GM13976 (cell line): ENCODE results near the gene ARL4A.
"Not testable (repeated sequence)": the region's sequence is repeated elsewhere in the genome, so short reads cannot be mapped to it uniquely, and the experiment has no call there.

Source experiments
- DNase-seq: peaks from one replicate; pipeline ENCODE4 v3.0.0; 2012; ENCODE audit warnings: low spot score
- in situ Hi-C: fragments of 300-500 bp; cut with MboI; formaldehyde crosslinking; loops from one replicate; pipeline ENCODE4 v1.12.0; 2022; ENCODE audit warnings: low sequenced_read_pairs, mixed read lengths, inconsistent platforms; ENCODE audit not compliant: unreplicated experiment
- TF ChIP-seq, protein P1 (sequence below): IDR thresholded peaks from 2 replicates; pipeline ENCODE4 v1.5.1; 2012; ENCODE audit warnings: borderline replicate concordance, mild to moderate bottlenecking; ENCODE audit not compliant: insufficient read depth; ENCODE audit errors: extremely low read depth, missing control alignments, control extremely low read depth

ARL4A gene

GRCh38 chr7:12642508-12642907, 44.9 kb upstream of the ARL4A start:
- DNase-seq, result no peak
- TF ChIP-seq, protein P1, sequence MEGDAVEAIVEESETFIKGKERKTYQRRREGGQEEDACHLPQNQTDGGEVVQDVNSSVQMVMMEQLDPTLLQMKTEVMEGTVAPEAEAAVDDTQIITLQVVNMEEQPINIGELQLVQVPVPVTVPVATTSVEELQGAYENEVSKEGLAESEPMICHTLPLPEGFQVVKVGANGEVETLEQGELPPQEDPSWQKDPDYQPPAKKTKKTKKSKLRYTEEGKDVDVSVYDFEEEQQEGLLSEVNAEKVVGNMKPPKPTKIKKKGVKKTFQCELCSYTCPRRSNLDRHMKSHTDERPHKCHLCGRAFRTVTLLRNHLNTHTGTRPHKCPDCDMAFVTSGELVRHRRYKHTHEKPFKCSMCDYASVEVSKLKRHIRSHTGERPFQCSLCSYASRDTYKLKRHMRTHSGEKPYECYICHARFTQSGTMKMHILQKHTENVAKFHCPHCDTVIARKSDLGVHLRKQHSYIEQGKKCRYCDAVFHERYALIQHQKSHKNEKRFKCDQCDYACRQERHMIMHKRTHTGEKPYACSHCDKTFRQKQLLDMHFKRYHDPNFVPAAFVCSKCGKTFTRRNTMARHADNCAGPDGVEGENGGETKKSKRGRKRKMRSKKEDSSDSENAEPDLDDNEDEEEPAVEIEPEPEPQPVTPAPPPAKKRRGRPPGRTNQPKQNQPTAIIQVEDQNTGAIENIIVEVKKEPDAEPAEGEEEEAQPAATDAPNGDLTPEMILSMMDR, result no peak
- in situ Hi-C loops, result loop anchor here (25.0 kb wide), 1 partner anchor 620 kb away; no protein-coding TSS in a partner anchor

DNA sequence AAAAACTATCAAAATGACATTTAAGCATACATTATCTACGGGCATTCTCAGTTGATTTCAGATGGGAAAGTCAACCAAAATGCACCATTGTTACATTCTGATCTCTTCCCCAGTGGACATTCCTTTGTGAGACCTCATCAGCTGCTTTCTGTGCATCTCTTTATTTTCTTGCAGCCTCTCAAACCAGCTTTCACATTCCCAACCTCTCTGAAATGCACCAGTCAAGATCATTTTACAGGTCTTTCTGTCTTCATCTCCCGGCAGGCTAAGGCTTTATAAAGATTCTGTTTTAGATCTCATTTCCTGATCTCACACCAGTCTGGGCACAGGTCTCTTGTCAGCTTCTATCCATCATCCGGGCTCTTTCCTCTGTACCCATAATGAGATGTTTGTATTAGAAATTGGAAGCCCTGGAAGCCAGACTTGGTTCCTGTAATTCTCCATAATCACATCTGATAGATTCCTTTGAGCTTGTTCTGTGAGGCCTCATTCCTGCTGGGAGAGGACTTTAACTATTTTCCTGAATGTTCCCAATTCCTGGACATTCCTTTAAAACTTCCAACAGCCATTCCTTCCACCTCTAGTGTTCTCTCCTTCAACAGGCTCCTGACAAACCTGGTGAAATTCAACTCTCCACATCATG, 44.3 kb upstream of the ARL4A start:
- TF ChIP-seq, protein P1, result no peak
- in situ Hi-C loops, result loop anchor here (25.0 kb wide), 1 partner anchor 619 kb away; no protein-coding TSS in a partner anchor
- DNase-seq, result no peak

- in situ Hi-C loops, result loop anchor here (25.0 kb wide), 1 partner anchor 619 kb away; no protein-coding TSS in a partner anchor
- TF ChIP-seq, protein P1, result no peak
- no peak for DNase-seq
Measured at GRCh38 chr7:12643644-12644043, 43.8 kb upstream of the ARL4A start.

DNA sequence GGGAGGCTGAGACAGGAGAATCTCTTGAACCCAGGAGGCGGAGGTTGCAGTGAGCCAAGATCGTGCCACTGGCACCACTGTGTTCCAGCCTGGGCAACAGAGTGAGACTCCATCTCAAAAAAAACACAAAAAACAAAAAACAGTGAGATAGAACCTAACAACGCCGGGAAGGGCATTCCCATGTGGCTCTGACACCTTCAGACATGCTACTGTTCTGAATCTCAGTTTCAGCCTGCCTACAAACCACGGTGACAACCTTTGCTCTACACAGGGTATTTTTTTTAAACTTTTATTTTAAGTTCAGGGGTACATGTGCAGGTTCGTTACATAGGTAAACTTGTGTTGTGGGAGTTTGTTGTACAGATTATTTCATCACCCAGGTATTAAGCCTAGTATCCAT, 42.2 kb upstream of the ARL4A start:
- DNase-seq, result not testable (repeated sequence)
- in situ Hi-C loops, result loop anchor here (25.0 kb wide), 1 partner anchor 617 kb away; no protein-coding TSS in a partner anchor

- no peak for DNase-seq
- in situ Hi-C loops, result loop anchor here (25.0 kb wide), 1 partner anchor 616 kb away; no protein-coding TSS in a partner anchor
- TF ChIP-seq, protein P1, result no peak
Measured at GRCh38 chr7:12646139-12646538, 41.3 kb upstream of the ARL4A start.

GRCh38 chr7:12647364-12648219, 39.8 kb upstream of the ARL4A start:
- no peak for DNase-seq
- TF ChIP-seq, protein P1, result no peak
- in situ Hi-C loops, result loop anchor here (25.0 kb wide), 1 partner anchor 615 kb away; no protein-coding TSS in a partner anchor

DNA sequence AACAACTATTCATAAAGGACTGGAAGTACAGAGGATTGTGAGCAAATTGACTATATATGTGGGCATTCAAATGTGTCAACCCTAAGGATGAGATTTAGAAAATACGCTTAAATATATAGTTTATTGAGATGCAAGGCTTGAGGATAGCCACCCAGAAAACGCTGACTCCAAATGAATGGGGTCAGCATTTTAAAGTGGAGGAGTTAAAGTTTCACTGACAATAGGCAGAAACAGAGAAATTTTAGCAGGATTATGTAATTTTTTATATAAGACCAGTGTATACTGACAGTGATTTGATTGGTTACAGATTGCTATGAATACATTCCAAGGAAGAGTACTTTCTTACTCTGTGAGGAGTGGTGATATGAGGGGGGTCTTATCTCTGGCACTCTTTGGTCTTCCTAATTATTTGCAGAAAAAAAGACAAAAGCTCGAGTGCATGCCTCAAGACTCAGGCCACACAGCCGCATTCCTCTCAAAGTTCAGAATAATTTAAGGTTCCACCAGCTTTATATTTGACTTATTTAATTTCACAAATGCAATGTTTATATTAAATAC, 38.6 kb upstream of the ARL4A start:
- TF ChIP-seq, protein P1, result no peak
- in situ Hi-C loops, result loop anchor here (25.0 kb wide), 1 partner anchor 614 kb away; no protein-coding TSS in a partner anchor
- no peak for DNase-seq
